SU-DHL-6 (cell line): Measurements from ENCODE around the gene NT5DC4.

Experiments used
- H2AFZ ChIP-seq: fragments of 200-600 bp; sonication (generic); 2 replicates; pipeline ENCODE4 v1.6.1; 2014; ENCODE audit warnings: low read depth, mild to moderate bottlenecking, moderate library complexity, mixed read lengths, antibody characterized with exemption, low read length; ENCODE audit not compliant: severe bottlenecking
- H3F3A ChIP-seq: fragments of 200-600 bp; shearing (Covaris generic); 2 replicates; pipeline ENCODE4 v1.6.0; 2016; ENCODE audit warnings: antibody characterized with exemption, mild to moderate bottlenecking; ENCODE audit not compliant: insufficient read depth
- H3K27ac ChIP-seq: fragments of 200-600 bp; sonication (generic); 2 replicates; pipeline ENCODE4 v1.5.1; 2016; ENCODE audit warnings: low read depth, mild to moderate bottlenecking, low read length, moderate library complexity, mixed read lengths
- H3K27me3 ChIP-seq: fragments of 200-600 bp; sonication (generic), shearing (Covaris generic); 2 replicates; pipeline ENCODE4 v1.6.0; 2014; ENCODE audit warnings: mild to moderate bottlenecking, low read length
- H3K36me3 ChIP-seq: fragments of 200-600 bp; sonication (generic); 2 replicates; pipeline ENCODE4 v1.6.1; 2014; ENCODE audit warnings: mild to moderate bottlenecking, low read length, mixed read lengths
- H3K4me2 ChIP-seq: fragments of 300-600, 200-600 bp; shearing (Covaris generic), sonication (generic); 2 replicates; pipeline ENCODE4 v1.6.0; 2014; ENCODE audit warnings: low read length, low read depth, mild to moderate bottlenecking; ENCODE audit not compliant: poor library complexity, severe bottlenecking
- H3K4me3 ChIP-seq: fragments of 200-600 bp; sonication (generic); 2 replicates; pipeline ENCODE4 v1.5.1; 2014; ENCODE audit warnings: antibody characterized with exemption, low read length, mild to moderate bottlenecking, mixed read lengths; ENCODE audit not compliant: insufficient read depth, poor library complexity, severe bottlenecking
- H3K79me2 ChIP-seq: fragments of 200-600 bp; sonication (generic); 2 replicates; pipeline ENCODE4 v1.6.1; 2014; ENCODE audit warnings: mild to moderate bottlenecking, low read length, moderate library complexity; ENCODE audit not compliant: insufficient read depth
- H3K9ac ChIP-seq: fragments of 200-600 bp; sonication (generic); 2 replicates; pipeline ENCODE4 v1.7.0; 2014; ENCODE audit warnings: mild to moderate bottlenecking, low read length
- H3K9me2 ChIP-seq: fragments of 200-600 bp; sonication (generic); replicated peaks from 2 replicates; pipeline ENCODE4 v1.6.1; 2014; ENCODE audit warnings: low read length; ENCODE audit not compliant: insufficient read depth
- H3K9me3 ChIP-seq: fragments of 200-600 bp; sonication (generic); 2 replicates; pipeline ENCODE4 v1.6.1; 2014; ENCODE audit warnings: low read length, mixed read lengths; ENCODE audit not compliant: insufficient read depth
- H4K20me1 ChIP-seq: fragments of 200-600 bp; sonication (generic); 2 replicates; pipeline ENCODE4 v1.6.1; 2014; ENCODE audit warnings: low read depth, mild to moderate bottlenecking, antibody characterized with exemption, low read length, moderate library complexity, mixed read lengths
- EZH2phosphoT487 ChIP-seq: fragments of 200-600 bp; sonication (generic), shearing (Covaris generic); conservative IDR thresholded peaks from 2 replicates; pipeline ENCODE4 v1.6.1; 2018; ENCODE audit warnings: mild to moderate bottlenecking, antibody characterized with exemption, low read length, moderate library complexity, mixed read lengths
- TF ChIP-seq, protein P1 (sequence below): fragments of 200-600 bp; sonication (generic); IDR thresholded peaks from one replicate; pipeline ENCODE4 v1.5.1; 2017; ENCODE audit warnings: antibody characterized with exemption, mild to moderate bottlenecking, low read length, moderate library complexity; ENCODE audit not compliant: insufficient read depth, poor library complexity, severe bottlenecking

The NT5DC4 gene

GRCh38 chr2:112685271-112685884, 35.4 kb upstream of the NT5DC4 start:
- Histone ChIP-seq H4K20me1 (no peaks in the 10 kb centered on the region), H3K4me2 (no peak overlapping the region), H3K9ac (no peak overlapping the region), H3K9me2 (no peaks in the 10 kb centered on the region), H2AFZ (no peak overlapping the region), H3K27ac (no peak overlapping the region), H3K9me3 (no peaks in the 10 kb centered on the region), H3K27me3 (no peaks in the 10 kb centered on the region), H3K36me3 (no peaks in the 10 kb centered on the region), H3K79me2 (no peaks in the 10 kb centered on the region), H3F3A (no peaks in the 10 kb centered on the region), H3K4me3 (no peak overlapping the region)
- TF ChIP-seq EZH2phosphoT487, result no peak
- TF ChIP-seq, protein P1, sequence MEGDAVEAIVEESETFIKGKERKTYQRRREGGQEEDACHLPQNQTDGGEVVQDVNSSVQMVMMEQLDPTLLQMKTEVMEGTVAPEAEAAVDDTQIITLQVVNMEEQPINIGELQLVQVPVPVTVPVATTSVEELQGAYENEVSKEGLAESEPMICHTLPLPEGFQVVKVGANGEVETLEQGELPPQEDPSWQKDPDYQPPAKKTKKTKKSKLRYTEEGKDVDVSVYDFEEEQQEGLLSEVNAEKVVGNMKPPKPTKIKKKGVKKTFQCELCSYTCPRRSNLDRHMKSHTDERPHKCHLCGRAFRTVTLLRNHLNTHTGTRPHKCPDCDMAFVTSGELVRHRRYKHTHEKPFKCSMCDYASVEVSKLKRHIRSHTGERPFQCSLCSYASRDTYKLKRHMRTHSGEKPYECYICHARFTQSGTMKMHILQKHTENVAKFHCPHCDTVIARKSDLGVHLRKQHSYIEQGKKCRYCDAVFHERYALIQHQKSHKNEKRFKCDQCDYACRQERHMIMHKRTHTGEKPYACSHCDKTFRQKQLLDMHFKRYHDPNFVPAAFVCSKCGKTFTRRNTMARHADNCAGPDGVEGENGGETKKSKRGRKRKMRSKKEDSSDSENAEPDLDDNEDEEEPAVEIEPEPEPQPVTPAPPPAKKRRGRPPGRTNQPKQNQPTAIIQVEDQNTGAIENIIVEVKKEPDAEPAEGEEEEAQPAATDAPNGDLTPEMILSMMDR, result no peak

GRCh38 chr2:112686348-112687217, 34.2 kb upstream of the NT5DC4 start:
- Histone ChIP-seq H3K36me3 (no peaks in the 10 kb centered on the region), H4K20me1 (no peaks in the 10 kb centered on the region), H3F3A (no peaks in the 10 kb centered on the region), H3K4me3 (no peak overlapping the region), H3K9me3 (no peaks in the 10 kb centered on the region), H3K27ac (no peak overlapping the region), H3K4me2 (no peak overlapping the region), H3K79me2 (no peaks in the 10 kb centered on the region), H3K27me3 (no peaks in the 10 kb centered on the region), H2AFZ (no peak overlapping the region), H3K9ac (no peak overlapping the region), H3K9me2 (no peaks in the 10 kb centered on the region)
- no peak for TF ChIP-seq EZH2phosphoT487
- TF ChIP-seq, protein P1, result no peak

DNA sequence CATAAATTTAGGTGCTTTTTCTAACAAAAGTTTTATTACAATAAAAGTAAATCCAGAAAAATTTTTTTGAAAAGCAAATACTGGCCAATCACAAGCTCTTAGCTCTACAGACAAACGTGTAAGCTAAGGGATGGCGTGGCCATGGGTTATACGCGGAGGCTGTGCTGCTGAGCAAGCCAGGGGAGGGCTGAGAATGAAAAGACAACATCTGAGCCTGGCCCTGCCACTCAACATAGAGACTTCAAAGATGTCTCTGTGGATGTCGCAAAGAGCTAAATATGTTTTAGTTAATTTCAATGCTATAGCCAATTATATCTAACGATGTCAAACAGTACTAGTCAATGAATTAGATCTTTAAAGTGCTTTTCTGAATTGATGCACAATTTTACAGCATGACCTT, 33.3 kb upstream of the NT5DC4 start:
- no peaks in the 10 kb centered on the region for H3K9me3 ChIP-seq
- H3F3A ChIP-seq, result no peaks in the 10 kb centered on the region
- H3K9me2 ChIP-seq, result no peaks in the 10 kb centered on the region
- H3K27ac ChIP-seq, result no peak overlapping the region
- H3K79me2 ChIP-seq, result no peaks in the 10 kb centered on the region
- no peak for TF ChIP-seq EZH2phosphoT487
- TF ChIP-seq, protein P1, result no peak
- H3K9ac ChIP-seq, result no peak overlapping the region
- H4K20me1 ChIP-seq, result no peaks in the 10 kb centered on the region
- no peak overlapping the region for H3K4me3 ChIP-seq
- H3K36me3 ChIP-seq, result no peaks in the 10 kb centered on the region
- no peaks in the 10 kb centered on the region for H3K27me3 ChIP-seq
- no peak overlapping the region for H3K4me2 ChIP-seq
- no peak overlapping the region for H2AFZ ChIP-seq
